CD4-positive, alpha-beta T cell treated with Interferon alpha-2 for 1 hour (primary cell): Measurements from ENCODE around the gene SGCA.

Experiments
- DNase-seq, 2 donors: peaks; one replicate each; pipeline ENCODE4 v3.0.0-alpha.2; 2020 to 2022

Gene SGCA

DNA sequence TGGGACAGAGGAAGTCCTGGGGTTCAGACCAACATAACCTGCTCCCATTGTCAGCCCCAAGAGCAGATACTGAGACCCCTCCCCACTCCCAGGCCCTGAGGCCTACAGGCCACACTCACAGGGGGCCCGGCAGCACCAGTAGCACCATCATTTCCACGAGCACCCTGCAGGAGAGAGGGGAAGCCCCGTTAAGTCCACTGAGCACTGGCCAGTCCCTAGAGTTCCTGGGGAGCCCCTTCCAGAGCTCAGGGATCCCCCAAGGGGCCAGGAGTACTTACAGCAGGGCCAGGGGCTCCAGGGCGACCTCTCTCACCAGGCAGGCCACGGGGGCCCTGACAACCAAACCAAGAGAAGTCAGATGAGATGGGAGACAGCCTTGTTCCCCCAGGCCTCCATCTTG is 30.2 kb downstream of the SGCA start:
- no peak for DNase-seq

DNA sequence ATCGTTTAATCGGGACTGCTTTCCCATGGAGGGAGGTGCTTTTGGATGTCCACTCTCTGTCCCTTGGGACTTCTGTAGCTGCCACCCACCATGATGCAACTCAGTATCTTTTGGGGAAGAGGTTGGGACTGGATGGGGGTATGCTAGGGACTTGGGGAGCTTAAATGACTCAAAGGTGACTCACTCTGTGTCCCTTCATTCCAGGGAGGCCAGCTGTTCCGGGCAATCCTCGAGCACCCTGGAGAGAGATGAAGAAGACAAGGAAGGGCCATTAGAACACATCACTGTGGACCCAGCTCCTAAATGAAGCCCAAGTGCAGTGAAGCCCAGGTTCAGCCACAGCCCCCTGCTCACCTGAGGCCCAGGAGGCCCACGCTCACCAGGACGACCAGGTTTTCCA is 31.0 kb downstream of the SGCA start:
- no peak for DNase-seq

DNA sequence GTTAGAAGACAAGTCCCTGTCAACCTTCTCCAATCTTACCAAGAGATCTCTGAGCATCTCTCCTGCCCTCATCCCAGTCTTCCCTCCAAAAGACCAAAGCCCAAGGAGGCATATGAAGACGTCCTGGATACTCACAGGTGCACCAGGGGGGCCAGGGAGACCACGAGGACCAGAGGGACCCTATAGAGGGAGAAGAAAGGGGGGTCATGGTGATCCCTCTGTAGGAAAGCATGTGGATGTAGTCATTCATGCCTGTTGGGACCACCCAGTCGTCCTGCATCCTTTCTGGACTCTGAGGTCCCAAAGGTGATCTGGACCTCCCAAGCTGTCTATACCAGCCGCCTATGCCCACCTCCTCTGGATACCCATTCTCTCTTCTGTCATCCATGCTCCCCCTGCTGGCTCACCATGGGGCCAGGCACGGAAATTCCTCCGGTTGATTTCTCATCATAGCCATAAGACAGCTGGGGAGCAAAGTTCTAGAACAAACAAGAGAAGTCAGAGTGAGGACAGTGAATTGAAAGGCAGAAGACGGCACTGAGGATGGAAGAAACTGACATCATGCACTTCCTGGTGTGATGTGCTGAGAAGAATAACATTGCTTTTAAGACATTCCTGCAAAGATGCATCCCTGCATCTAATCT is 32.3 kb downstream of the SGCA start:
- peak; percentile 49 to 66 for DNase-seq

DNA sequence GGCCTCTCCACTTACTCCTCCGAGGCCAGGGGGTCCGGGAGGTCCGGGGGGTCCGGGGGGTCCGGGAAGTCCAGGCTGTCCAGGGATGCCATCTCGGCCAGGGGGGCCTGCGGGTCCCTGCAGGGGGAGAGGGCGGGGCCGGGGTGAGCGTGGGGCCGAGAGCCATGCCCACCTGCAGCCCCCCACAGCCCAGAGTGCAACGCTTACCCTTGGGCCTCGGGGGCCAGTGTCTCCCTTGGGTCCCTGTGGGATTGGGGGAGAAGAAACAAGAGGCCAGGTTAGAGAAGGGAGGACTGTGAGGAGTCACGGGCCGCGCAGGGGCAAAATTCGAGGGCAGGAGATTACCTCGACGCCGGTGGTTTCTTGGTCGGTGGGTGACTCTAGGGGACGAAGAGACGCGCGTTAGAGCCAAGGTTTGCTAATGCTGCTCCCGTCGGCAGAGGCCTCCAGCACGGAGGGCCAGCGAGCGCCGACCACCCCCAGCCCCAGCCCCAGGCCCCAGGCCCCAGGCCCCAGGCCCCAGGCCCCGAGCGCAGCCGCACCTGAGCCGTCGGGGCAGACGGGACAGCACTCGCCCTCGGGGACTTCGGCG is 33.5 kb downstream of the SGCA start:
- no peak for DNase-seq

DNA sequence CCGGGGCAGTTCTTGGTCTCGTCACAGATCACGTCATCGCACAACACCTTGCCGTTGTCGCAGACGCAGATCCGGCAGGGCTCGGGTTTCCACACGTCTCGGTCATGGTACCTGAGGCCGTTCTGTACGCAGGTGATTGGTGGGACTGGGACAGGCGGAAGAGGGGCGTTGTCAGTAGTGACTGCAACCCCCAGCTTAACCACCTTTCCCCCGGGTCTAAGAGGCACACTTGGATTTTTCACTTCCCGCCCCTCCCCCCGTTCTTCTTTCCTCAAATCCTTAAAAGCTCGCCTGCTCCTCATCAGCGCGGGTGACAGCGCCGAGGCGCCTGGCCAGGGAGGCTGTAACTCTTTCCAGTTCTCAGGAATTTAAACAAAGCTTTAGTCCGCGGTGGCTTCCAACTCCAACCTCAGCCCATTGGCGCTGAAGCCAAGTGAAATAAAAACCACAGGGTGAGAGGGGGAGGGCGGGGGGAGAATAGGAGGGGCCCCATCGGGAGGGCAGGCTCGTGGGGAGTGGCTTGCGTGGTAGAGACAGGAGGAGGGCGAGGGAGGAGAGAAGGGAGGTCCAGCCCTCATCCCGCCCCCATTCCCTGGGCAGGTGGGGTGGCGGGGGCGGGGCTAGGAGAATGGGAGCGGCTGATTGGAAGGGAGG is 34.1 kb downstream of the SGCA start:
- peak; percentile 71 to 81 for DNase-seq

DNA sequence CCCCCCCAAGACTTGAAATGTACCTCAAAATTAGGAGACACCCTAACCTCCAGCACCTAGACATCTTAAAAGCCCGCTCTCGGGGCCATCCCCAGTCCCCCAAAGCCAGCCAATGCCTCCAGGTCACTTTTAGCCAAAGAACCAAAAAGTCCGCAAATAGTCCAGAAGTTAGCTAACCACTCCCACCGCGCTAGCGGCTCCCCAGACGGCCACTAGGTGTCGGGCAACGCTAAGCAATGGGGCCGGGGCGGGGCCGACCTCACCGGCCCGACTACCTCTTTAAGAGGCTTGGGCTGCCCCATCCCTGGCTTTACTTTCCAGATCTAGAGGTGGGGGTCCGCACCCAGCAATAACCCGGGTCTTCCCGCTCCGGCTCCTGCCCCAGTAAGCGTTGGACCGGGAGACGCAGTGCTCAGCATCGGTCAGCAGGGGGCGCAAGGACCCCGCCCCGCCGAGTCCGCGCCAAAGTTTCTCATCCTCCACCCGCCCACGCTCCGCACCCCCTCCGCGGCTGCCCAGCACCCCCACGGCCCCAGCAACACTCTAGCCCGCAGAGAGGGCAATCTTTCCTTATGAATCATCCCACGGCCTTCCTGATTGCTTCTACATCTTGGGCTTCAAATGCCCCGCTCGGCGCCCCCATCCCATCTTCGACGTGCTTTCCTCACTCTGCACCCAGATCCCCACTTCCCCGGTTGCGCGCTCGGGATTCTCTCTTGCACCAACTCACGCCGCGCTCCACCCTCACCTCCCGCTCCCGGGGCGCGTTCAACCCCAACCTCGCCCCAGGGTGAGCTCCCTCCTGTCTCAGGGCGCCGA is 34.9 kb downstream of the SGCA start:
- peak; percentile 79 to 84 for DNase-seq

DNA sequence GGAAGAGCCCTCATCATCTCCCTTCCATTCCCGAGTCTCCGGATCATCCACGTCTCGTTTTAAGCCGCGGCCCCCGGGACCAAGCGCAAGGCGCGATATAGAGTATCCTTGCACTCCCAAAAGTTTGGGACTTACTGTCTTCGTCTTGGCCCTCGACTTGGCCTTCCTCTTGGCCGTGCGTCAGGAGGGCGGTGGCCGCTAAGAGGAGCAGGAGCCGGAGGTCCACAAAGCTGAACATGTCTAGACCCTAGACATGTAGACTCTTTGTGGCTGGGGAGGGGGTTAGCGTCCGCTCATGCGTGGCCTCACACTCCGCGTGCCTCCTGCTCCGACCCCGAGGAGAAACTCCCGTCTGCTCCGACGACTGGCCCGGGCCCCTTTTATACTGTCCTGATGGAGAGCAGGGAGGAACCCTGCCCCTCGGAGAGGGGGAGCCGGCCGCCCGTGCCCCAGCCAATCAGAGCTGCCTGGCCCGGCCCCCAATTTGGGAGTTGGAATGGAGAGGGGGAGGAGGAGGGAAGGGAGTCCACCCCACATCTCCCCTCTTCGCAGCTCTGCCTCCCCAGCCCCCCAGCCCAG is 35.6 kb downstream of the SGCA start, which contains the start of gene COL1A1:
Gene COL1A1 (minus strand): TSS at position 356 of the 579 bp plus-strand sequence. CDS start 118 bp downstream, at position 238.
- DNase-seq, result no peak

DNA sequence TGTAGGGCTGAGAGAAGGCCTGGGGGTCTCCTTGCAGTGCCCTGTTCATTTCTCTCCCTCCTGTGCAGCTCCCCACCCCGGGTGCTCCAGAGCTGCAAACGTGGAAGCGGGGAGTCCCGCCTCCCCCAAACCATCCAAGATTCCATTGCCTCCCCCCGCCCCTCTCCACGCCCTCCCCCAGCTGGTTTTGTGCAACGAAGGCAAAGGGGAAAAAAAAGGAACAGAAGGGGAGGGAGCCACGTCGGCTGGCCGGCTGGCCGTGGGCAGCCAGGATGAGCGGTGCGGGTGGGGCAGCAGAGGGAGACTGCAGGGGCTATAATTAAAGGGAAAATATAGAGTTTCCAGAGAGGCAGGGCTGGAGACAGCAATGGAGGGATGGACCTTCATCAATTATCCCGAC is 37.3 kb downstream of the SGCA start:
- DNase-seq, result no peak

DNA sequence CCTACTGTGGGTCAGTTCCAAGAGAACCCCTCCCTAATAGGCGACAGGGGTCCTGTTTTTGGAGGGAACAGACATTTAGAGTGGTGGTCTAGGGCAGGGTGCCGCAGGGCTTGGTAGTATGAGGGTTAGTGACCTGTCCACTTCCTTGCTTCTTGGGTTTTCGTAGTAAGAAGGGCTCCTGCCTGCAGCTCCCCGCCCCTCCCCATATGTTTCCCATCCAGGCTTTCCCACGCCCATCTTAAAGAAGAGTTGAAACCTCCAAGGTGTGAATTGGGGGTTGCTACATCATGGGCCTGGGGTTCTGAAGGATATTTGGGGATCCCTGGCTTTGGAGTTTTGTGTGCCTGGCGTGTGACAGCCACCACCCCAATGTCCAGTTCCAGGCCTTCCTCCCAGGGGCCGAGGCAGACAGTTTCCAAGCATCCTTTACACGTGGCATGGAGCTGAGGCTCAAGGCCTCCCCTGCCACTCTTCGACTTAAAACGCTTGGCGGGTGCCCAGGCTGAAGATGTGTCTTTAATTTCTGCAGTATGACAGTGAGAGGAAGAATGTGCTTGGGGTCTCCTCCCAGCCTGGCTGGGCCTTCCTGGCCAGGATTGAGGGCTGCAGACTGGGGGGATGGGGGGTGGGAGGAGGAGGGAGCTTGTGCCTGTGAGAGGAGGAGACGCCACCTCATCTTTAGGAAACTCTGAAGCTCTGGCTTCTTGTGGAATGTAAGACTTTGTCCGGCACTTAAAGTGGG is 38.0 kb downstream of the SGCA start:
- no peak for DNase-seq

DNA sequence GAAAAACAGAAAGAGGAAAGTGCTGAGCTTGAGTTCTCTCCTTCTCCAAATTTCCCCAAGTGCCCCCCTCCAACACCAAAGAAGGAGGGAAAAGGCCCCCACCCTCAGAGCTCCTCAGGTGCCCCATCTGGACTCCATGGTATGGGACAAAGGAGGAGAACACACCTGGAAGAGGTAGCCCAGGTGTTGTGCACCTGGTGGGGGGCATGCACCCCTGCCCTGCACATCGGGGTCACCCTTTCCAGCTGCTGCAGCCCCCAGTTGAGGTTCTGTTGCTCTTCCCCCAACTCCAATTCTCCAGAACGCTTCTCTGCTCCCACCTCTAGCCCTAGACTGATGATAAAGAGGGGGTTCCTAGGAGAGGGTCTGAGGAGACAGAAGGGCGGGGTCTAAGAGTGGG is 38.6 kb downstream of the SGCA start:
- no peak for DNase-seq

DNA sequence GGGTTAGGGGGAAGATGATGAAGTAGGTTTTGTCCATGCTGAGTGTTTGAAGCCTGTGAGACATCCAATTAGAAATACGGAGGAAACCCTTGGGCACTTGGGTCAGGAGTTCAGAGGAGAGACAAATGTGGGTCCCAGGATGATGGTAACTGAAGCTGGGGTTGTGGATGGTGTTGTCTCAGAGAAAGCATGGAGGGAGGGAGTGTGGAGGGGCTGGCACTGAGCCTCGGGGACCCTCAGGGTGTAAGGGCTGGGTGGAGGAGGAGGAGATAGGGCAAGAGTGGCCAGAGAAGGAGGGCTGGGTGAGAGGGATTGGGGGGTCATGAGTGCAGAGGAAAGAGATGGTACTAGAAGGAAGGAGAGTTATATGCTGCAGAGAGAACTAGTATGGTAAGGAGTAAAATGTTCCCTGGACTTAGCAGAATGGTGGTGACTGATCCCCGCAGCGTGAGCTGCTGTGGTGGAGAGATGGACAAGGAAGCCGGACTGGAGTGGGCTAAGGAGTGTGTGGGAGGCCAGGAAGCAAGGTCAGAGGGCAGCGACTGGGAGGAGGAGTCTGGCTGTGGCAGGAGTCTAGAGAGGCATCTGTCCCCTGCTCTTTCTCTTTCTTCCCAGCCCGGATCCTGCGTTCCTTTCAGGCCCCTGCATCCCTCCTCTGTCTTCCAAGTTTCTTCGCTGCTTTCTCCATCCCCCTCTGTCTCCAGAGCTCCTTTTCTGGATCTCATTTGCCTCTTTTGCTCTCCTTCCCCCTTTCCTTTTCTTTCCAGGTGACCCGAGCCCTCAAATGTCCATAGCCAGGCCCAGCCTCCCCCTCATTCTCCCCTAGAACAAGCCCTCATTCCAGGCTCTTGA is 39.5 kb downstream of the SGCA start:
- DNase-seq, result no peak

DNA sequence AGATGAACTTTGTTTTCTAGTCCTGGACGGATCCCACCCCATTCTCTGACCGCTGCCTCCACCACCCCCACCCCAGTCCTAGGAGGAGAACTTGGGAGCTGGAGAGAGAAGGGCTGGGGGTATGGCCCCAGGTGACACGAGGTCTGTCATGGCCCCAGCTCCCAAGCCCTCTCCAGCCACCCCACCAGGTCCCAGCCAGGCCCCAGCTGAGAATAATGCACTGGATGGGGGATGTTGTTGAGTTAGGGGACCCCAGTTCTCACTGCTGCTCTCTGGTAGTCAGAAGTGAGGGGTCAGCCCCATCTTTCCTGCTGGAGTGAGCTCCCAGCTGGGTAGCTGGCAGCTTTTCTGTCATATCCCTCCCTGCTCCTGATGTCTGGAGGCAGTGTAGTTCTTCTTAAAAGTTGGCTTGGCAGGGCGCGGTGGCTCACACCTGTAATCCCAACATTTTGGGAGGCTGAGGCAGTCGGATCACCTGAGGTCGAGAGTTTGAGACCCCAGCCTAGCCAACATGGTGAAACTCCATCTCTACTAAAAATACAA is 40.2 kb downstream of the SGCA start:
- DNase-seq, result no peak

DNA sequence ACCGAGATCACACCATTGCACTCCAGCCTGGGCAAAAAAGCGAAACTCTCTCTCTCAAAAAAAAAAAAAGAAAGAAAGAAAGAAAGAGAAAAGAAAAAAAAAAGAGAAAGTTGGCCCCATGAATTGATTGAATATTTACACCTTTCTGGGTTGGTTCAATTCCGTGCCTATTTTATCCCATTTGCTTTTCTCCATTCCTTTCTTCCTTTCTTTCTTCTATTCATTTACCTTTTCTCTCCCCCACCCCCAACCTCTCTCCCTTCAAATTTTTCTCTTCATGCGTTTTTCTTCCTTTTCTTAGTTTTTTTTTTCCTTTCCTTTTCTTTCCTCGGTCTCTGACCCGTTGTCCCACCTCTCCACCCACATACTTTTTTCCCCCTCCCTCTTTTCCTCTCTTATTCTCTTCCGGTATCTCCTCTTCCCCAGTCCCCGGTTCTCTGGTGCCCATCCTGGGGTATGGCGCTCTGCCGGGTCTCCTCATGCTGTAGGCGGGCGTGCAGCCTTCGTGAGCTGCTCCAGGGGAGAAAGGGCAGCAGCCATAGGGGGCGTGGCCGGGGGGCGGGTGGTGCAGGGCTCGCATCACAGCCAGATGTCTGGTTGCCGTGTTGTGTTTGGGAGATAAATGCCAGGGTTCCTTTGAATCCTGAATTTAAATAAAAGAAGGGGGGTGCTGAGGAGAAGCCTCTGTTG is 40.9 kb downstream of the SGCA start:
- no peak for DNase-seq

DNA sequence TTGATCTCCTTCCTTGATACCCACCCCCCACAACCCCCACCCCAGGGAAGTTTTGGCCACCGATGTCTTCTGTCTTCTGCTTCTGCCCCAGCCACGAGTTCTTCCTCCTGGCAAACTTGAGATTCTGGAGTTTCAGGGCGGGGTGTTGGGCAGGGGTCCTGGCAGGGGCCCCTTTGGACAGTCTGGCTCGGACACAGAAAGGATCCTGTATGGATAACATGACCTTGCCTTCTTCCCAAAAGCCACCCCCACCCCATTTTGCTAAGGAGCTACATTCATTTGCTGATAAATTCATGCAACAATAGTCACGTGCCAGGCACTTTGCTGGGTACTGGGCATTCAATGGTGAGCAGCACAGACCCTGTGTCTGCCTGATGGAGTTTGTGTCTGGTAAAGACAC is 41.5 kb downstream of the SGCA start:
- no peak for DNase-seq

DNA sequence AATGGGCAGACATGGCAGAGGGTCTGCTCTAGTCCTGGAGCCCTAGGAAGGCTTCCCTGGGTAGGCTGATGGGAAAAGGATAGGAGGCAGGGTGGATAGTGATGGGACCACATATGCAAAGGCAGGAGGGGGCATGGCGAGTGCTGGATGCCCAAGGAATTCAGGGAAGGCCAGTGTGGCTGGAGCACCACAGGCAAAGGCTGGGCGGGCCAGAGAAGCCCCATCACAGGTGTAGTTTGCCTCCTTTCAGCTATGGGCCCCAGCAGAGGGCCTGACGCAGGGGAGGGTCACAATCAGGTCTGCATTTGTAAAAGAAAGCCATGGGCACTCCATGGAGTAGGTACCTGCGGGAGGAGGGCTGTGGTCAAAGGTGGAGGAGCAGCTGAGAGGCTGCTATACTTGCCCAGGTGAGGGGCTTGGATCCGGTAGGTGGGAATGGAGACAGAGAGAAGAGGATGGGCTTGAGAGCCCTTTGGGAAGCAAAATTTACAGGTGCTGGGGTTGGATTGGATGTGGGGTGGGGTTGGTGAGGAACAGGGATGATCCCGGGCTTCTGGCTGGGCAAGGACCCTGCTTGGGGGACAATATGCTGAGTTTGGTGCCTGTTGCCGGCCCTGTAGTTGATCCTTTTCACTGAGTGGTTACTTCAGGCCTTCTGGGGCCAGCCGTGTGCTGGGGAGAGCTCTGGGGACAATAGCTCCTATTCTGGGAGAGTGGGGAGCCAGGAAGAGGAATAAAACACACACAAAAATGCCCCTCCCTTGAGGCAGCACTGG is 42.2 kb downstream of the SGCA start:
- DNase-seq, result no peak

DNA sequence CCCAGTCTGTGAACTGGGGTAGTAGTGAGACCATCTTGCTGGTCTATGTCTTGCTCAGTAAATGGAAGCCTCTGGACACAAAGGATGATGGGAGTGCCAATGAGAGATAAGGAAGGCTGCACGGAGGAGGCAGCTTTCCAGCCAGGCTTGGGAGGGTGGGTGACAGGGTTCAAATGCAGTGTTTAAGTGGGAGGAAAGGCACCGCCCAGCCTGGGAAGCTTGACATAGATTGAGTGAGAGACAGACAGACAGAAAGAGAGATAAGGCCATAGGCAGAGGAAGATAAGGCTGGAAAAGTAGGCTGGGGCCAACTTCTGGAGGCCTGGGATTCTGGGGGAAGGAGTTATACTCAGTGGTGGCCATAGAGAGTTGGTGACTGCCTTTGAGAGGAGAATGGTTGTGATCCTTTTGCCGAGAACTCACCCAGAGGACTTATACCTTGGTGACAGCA is 42.8 kb downstream of the SGCA start:
- no peak for DNase-seq

DNA sequence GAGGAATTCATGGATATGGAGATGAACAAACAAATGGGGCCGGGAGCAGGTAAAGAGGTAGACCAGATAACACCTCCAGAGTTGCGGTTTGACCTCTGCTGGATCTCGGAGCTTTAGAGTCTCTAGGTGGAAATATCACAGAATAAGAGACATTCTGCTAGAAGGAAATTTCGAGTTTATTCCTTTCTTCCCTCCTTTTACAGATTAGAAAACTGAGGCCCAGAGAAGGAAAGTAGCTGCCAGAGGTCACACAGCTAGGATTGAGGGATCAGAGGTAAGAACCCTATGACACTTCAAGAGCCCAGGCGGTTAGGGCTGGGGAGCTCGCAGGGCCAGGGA is 43.3 kb downstream of the SGCA start:
- DNase-seq, result no peak

DNA sequence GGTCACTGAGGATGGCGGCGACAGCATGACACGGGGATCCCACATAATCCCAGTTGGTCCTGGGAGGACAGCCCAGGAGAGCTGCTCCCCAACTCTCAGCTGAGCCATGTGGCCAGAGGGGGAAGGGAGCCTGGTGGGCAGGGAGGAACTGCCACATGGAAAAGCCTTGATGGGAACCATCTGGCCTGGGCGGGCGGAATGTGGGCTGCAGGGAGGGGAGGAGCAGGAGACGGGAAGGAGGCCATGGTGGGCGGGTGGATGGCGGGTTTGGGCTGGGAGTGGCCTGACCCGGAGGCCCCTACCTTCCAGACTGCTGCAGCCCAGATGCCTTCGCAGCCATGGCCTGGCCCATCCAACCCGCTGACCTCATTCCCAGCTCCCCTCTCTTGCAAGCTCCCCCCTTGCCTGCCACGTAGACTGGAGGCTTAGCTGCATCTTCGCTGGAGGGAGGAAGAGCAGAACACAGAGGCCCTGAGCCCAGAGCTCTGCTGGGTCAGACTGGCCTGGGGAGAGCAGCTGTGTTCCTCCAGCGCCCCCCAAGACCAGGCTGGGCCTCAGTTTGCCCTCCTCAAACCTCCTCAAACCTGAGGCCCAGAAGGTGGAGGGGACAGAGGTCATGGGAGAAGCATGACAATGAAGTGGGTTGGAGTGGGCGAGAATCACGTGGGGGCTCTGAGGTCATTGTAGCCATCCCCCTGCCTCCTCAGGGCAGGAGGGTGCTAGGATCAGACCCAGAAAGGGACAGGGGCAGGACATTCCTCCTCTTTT is 43.9 kb downstream of the SGCA start:
- no peak for DNase-seq
